Panc1 (cell line): Measurements from ENCODE around the gene KLF9. TPM values are rescaled to one million over a fixed set of nuclear protein-coding genes. Genes with fewer than 3 reads are reported as not detected.

Experiments
- ATAC-seq: fragments of 200-7000 bp; cut with Tn5 transposase; 2 replicates; pipeline ENCODE4 v1.9.1; 2020; ENCODE audit warnings: mild to moderate bottlenecking, moderate library complexity
- BruUV-seq: library from RNA; stranded (reverse); fragments of 400-500 nt; replicated peaks from 2 replicates; lab custom pipeline; 2021; lab: Mats Ljungman, UMichigan
- CTCF ChIA-PET: fragments of 300-600 bp; sonication (Branson Sonifier 250); formaldehyde crosslinking; loops from one replicate; lab custom pipeline; 2022; ENCODE audit warnings: antibody characterized with exemption; lab: Charles Lee
- POLR2A ChIA-PET: fragments of 300-600 bp; sonication (Branson Sonifier 250); formaldehyde crosslinking; loops from one replicate; lab custom pipeline; 2022; ENCODE audit warnings: antibody characterized with exemption; lab: Charles Lee
- DNase-seq: peaks from one replicate; pipeline ENCODE4 v3.0.0-alpha.2; 2010; ENCODE audit warnings: low read depth, low spot score
- H3K27ac ChIP-seq: 2 replicates; pipeline ENCODE4 v1.5.1; 2011; ENCODE audit warnings: mild to moderate bottlenecking, low read length, inconsistent platforms
- H3K27me3 ChIP-seq: fragments of 200-500 bp; sonication (Bioruptor generic); 2 replicates; pipeline ENCODE4 v1.6.0; 2014; ENCODE audit warnings: low read length, inconsistent platforms; ENCODE audit not compliant: control insufficient read depth, insufficient read depth
- H3K36me3 ChIP-seq: fragments of 200-500 bp; sonication (Bioruptor generic); 2 replicates; pipeline ENCODE4 v1.5.1; 2014; ENCODE audit warnings: inconsistent platforms, mild to moderate bottlenecking, low read length, moderate library complexity; ENCODE audit not compliant: control insufficient read depth, insufficient read depth
- H3K4me1 ChIP-seq: 2 replicates; pipeline ENCODE4 v1.5.1; 2011; ENCODE audit warnings: inconsistent platforms, mild to moderate bottlenecking, low read length, moderate library complexity; ENCODE audit not compliant: control insufficient read depth, insufficient read depth
- H3K4me3 ChIP-seq, 2 experiments: 2 replicates each; pipeline ENCODE4 v1.5.1; 2011 to 2012; ENCODE audit warnings: low read depth in 2 of 2, low read length in 2 of 2, mild to moderate bottlenecking in 2 of 2, inconsistent platforms in 1 of 2, moderate library complexity in 1 of 2
- H3K9me3 ChIP-seq: fragments of 200-500 bp; sonication (Bioruptor generic); 2 replicates; pipeline ENCODE4 v1.5.1; 2014; ENCODE audit warnings: low read depth, mild to moderate bottlenecking, inconsistent platforms, low read length, moderate library complexity; ENCODE audit not compliant: control insufficient read depth, insufficient read depth
- POLR2AphosphoS5 ChIP-seq: IDR thresholded peaks from 2 replicates; pipeline ENCODE4 v1.6.1; 2012; ENCODE audit warnings: mild to moderate bottlenecking, low read depth, low read length, moderate library complexity
- SIN3A ChIP-seq: IDR thresholded peaks from 2 replicates; pipeline ENCODE4 v1.6.1; 2012; ENCODE audit warnings: low read depth, mild to moderate bottlenecking, low read length, moderate library complexity, borderline replicate concordance; ENCODE audit not compliant: insufficient read depth
- TCF7L2 ChIP-seq: IDR thresholded peaks from 2 replicates; pipeline ENCODE4 v1.6.1; 2011; ENCODE audit warnings: mild to moderate bottlenecking, low read depth, low read length, inconsistent platforms
- in situ Hi-C: cut with HindIII; loops from 2 replicates; pipeline ENCODE4 v1.10.0; 2016; ENCODE audit warnings: low sequenced_read_pairs, low pct_unique_long_range_greater_than_20kb
- intact Hi-C: fragments of 100-400 bp; cut with micrococcal nuclease; formaldehyde crosslinking; loops from one replicate; pipeline ENCODE4 v1.10.0; 2022; ENCODE audit not compliant: unreplicated experiment
- total RNA-seq: library from RNA; stranded (reverse); gene quantifications from one replicate; pipeline ENCODE4 v1.2.1, GENCODE V29; 2021; ENCODE audit not compliant: unreplicated experiment
- TF ChIP-seq, protein P1 (sequence below): fragments of 450-650 bp; IDR thresholded peaks from 2 replicates; pipeline ENCODE4 v1.5.1; 2017; ENCODE audit warnings: mild to moderate bottlenecking
- TF ChIP-seq, protein P2 (sequence below), 2 experiments: IDR thresholded peaks; 2 replicates each; pipeline ENCODE4 v1.6.1; 2011 to 2012; ENCODE audit warnings: low read depth in 2 of 2, control low read depth in 1 of 2, low read length in 1 of 2, mild to moderate bottlenecking in 1 of 2, moderate library complexity in 1 of 2; ENCODE audit not compliant: insufficient read depth in 1 of 2

Gene KLF9
- total RNA-seq, 1 experiment from 2014 or later, result 0.95 TPM

DNA sequence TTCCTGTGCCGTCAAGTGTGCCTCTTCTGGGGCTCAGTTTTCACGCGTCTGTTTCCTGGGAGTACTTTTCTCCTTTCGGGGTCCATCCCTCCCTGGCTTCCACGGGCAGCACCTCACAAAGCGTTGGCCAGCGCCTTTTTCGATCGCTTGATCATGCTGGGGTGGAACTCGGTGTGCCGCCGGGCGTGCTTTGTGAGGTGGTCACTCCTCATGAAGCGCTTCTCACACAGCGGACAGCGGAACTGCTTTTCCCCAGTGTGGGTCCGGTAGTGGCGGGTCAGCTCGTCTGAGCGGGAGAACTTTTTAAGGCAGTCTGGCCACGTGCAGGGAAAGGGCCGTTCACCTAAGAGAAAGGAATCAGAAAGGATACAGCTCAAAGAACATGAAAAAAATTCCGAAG is 26.8 kb downstream of the KLF9 start:
- no peaks in the 10 kb centered on the region for H3K9me3 ChIP-seq
- no peak overlapping the region for H3K4me3 ChIP-seq
- H3K36me3 ChIP-seq, result no peaks in the 10 kb centered on the region
- no peaks in the 10 kb centered on the region for H3K27me3 ChIP-seq
- CTCF ChIA-PET, result no interaction called here
- no peak for ATAC-seq
- DNase-seq, result no peak
- TF ChIP-seq SIN3A, result no peak
- no peak for TF ChIP-seq TCF7L2
- TF ChIP-seq, protein P1, sequence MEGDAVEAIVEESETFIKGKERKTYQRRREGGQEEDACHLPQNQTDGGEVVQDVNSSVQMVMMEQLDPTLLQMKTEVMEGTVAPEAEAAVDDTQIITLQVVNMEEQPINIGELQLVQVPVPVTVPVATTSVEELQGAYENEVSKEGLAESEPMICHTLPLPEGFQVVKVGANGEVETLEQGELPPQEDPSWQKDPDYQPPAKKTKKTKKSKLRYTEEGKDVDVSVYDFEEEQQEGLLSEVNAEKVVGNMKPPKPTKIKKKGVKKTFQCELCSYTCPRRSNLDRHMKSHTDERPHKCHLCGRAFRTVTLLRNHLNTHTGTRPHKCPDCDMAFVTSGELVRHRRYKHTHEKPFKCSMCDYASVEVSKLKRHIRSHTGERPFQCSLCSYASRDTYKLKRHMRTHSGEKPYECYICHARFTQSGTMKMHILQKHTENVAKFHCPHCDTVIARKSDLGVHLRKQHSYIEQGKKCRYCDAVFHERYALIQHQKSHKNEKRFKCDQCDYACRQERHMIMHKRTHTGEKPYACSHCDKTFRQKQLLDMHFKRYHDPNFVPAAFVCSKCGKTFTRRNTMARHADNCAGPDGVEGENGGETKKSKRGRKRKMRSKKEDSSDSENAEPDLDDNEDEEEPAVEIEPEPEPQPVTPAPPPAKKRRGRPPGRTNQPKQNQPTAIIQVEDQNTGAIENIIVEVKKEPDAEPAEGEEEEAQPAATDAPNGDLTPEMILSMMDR, result no peak
- TF ChIP-seq, protein P2, sequence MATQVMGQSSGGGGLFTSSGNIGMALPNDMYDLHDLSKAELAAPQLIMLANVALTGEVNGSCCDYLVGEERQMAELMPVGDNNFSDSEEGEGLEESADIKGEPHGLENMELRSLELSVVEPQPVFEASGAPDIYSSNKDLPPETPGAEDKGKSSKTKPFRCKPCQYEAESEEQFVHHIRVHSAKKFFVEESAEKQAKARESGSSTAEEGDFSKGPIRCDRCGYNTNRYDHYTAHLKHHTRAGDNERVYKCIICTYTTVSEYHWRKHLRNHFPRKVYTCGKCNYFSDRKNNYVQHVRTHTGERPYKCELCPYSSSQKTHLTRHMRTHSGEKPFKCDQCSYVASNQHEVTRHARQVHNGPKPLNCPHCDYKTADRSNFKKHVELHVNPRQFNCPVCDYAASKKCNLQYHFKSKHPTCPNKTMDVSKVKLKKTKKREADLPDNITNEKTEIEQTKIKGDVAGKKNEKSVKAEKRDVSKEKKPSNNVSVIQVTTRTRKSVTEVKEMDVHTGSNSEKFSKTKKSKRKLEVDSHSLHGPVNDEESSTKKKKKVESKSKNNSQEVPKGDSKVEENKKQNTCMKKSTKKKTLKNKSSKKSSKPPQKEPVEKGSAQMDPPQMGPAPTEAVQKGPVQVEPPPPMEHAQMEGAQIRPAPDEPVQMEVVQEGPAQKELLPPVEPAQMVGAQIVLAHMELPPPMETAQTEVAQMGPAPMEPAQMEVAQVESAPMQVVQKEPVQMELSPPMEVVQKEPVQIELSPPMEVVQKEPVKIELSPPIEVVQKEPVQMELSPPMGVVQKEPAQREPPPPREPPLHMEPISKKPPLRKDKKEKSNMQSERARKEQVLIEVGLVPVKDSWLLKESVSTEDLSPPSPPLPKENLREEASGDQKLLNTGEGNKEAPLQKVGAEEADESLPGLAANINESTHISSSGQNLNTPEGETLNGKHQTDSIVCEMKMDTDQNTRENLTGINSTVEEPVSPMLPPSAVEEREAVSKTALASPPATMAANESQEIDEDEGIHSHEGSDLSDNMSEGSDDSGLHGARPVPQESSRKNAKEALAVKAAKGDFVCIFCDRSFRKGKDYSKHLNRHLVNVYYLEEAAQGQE (IDR thresholded peaks at IDR 0.05; ENCODE audit: insufficient read depth in 1 of 2, low read depth in 2 of 2, low read length in 1 of 2), result no peak
- no peak for TF ChIP-seq POLR2AphosphoS5
- POLR2A ChIA-PET, result no interaction called here
- in situ Hi-C loops (no loop called here), intact Hi-C loops (no loop called here)
- no TSS peak for BruUV-seq
- no peaks in the 10 kb centered on the region for H3K4me1 ChIP-seq
- H3K27ac ChIP-seq, result no peak overlapping the region

DNA sequence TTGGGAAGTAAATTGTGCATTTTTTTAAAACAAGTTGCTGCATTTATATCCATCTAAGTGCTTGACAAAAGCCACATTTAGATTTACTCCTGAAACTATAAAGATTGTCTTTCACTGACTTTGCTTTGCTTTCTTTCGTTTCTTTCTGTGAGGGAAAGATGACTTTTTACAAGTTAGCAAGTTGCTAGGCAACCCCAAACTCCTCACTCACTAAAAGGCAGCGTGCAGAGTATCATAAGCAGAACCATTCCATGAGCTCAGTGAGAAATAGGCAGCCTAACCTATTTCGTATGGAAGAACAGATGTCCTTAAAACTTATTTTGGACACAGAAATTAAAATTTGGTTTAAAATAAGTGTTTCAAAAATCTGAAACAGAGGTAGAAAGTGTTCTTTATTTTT is 29.0 kb downstream of the KLF9 start:
- no peak for DNase-seq
- Histone ChIP-seq H3K9me3 (no peaks in the 10 kb centered on the region), H3K27me3 (no peaks in the 10 kb centered on the region), H3K36me3 (no peaks in the 10 kb centered on the region), H3K27ac (no peak overlapping the region), H3K4me3 (no peak overlapping the region), H3K4me1 (no peaks in the 10 kb centered on the region)
- ChIA-PET CTCF (no interaction called here), POLR2A (no interaction called here)
- TF ChIP-seq, protein P1, result no peak
- TF ChIP-seq POLR2AphosphoS5, result no peak
- no peak for TF ChIP-seq TCF7L2
- TF ChIP-seq SIN3A, result no peak
- TF ChIP-seq, protein P2 (IDR thresholded peaks at IDR 0.05; ENCODE audit: insufficient read depth in 1 of 2, low read depth in 2 of 2, low read length in 1 of 2), result no peak
- in situ Hi-C loops (no loop called here), intact Hi-C loops (no loop called here)
- no TSS peak for BruUV-seq
- ATAC-seq, result no peak
